ENCODE data around the gene ARID1B. TPM values are rescaled to one million over a fixed set of nuclear protein-coding genes. Genes with fewer than 3 reads are reported as not detected.

Gene ARID1B
- total RNA-seq, 1 experiment from 2014 or later: 91.7 TPM

DNA sequence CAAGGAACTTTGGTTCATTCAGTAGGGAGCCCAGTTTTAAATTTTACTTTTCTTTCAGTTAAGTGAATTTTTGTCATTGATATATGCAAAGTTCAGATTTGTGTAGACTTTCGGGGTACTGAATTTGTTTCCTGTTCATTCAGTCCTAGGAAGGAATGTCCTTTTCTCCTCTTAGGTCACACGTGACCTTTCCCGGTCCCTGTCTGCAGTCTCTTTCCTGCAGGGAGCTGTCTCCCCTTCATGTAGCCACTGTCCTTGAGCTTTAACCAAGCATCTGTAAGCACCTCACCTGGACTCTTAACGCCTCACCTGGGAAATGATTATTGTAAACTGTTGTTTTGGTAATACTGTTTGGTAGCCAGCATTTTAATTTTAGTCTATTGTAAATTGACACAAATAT is 190.7 kb downstream of the ARID1B start:
- CTCF ChIA-PET: no interaction called here
- POLR2A ChIA-PET: no interaction called here
- ATAC-seq: no peak

DNA sequence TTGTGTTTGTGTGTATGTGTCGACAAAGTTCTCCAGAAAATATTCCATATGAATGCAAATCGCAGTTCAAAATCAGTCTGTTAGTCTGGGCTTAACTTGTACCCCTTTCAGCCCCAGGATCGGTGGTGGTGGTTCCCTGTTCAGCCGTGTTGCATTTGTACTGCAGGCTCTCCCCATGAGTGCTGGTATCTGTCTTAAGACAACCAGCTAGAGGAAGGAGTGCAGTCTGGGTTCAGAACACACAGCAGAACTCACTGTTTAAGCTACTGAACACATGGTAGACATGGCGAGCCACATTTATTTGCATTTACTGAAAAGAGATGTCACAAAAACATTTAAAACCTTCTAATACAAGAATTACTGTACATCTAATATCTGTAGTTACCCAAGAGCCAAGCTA is 192.1 kb downstream of the ARID1B start:
- ATAC-seq: no peak
- Histone ChIP-seq H3K4me3 (ENCODE audit: low read depth in 2 of 2, low read length in 2 of 2) (no peak overlapping the region), H3K27ac (ENCODE audit: low read length) (no peak overlapping the region), H3K4me1 (ENCODE audit: control insufficient read depth, insufficient read depth, low read length) (peaks cover 12% of the 10 kb centered on the region; the same call in 1 of the 2 replicates), H3K36me3 (ENCODE audit: control insufficient read depth, insufficient read depth, low read length) (no peaks in the 10 kb centered on the region), H3K27me3 (ENCODE audit: control insufficient read depth, insufficient read depth, low read length) (no peaks in the 10 kb centered on the region), H3K9me3 (ENCODE audit: control insufficient read depth, insufficient read depth, low read depth, low read length) (no peaks in the 10 kb centered on the region)
- DNase-seq (ENCODE audit: low read depth, low spot score): no peak
- in situ Hi-C loops (cut with HindIII; ENCODE audit: low pct_unique_long_range_greater_than_20kb, low sequenced_read_pairs): no loop called here
- BruUV-seq (replicated peaks): no TSS peak
- POLR2A ChIA-PET: no interaction called here
- intact Hi-C loops (cut with micrococcal nuclease; ENCODE audit: unreplicated experiment): no loop called here
- CTCF ChIA-PET: no interaction called here
- TF ChIP-seq, protein P1, sequence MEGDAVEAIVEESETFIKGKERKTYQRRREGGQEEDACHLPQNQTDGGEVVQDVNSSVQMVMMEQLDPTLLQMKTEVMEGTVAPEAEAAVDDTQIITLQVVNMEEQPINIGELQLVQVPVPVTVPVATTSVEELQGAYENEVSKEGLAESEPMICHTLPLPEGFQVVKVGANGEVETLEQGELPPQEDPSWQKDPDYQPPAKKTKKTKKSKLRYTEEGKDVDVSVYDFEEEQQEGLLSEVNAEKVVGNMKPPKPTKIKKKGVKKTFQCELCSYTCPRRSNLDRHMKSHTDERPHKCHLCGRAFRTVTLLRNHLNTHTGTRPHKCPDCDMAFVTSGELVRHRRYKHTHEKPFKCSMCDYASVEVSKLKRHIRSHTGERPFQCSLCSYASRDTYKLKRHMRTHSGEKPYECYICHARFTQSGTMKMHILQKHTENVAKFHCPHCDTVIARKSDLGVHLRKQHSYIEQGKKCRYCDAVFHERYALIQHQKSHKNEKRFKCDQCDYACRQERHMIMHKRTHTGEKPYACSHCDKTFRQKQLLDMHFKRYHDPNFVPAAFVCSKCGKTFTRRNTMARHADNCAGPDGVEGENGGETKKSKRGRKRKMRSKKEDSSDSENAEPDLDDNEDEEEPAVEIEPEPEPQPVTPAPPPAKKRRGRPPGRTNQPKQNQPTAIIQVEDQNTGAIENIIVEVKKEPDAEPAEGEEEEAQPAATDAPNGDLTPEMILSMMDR (IDR thresholded peaks at IDR 0.05): no peak
- TF ChIP-seq SIN3A (IDR thresholded peaks at IDR 0.05; ENCODE audit: borderline replicate concordance, insufficient read depth, low read depth, low read length): no peak
- TF ChIP-seq REST (IDR thresholded peaks at IDR 0.05; ENCODE audit: insufficient read depth in 1 of 2, low read depth in 2 of 2, low read length in 1 of 2): no peak
- TF ChIP-seq POLR2AphosphoS5 (IDR thresholded peaks at IDR 0.05; ENCODE audit: low read depth, low read length): no peak
- no peak for TF ChIP-seq TCF7L2 (IDR thresholded peaks at IDR 0.05; ENCODE audit: low read depth, low read length)

More for the DNA sequence above, 190.7 kb downstream of the ARID1B start:
- Histone ChIP-seq H3K27me3 (ENCODE audit: control insufficient read depth, insufficient read depth, low read length) (no peaks in the 10 kb centered on the region), H3K36me3 (ENCODE audit: control insufficient read depth, insufficient read depth, low read length) (no peaks in the 10 kb centered on the region), H3K4me3 (ENCODE audit: low read depth in 2 of 2, low read length in 2 of 2) (no peak overlapping the region), H3K27ac (ENCODE audit: low read length) (no peak overlapping the region), H3K4me1 (ENCODE audit: control insufficient read depth, insufficient read depth, low read length) (peaks cover 15% of the 10 kb centered on the region), H3K9me3 (ENCODE audit: control insufficient read depth, insufficient read depth, low read depth, low read length) (no peaks in the 10 kb centered on the region)
- no peak for TF ChIP-seq SIN3A (IDR thresholded peaks at IDR 0.05; ENCODE audit: borderline replicate concordance, insufficient read depth, low read depth, low read length)
- TF ChIP-seq TCF7L2 (IDR thresholded peaks at IDR 0.05; ENCODE audit: low read depth, low read length): no peak
- TF ChIP-seq, protein P1 (IDR thresholded peaks at IDR 0.05): no peak
- BruUV-seq (replicated peaks): no TSS peak
- no peak for DNase-seq (ENCODE audit: low read depth, low spot score)
- intact Hi-C loops (cut with micrococcal nuclease; ENCODE audit: unreplicated experiment) (no loop called here), in situ Hi-C loops (cut with HindIII; ENCODE audit: low pct_unique_long_range_greater_than_20kb, low sequenced_read_pairs) (no loop called here)
